Keratinocyte (primary cell): ENCODE results near the gene ACAA1. TPM values are rescaled to one million over a fixed set of nuclear protein-coding genes. Genes with fewer than 3 reads are reported as not detected.

ENCODE experiments used
- DNase-seq: peaks from one replicate; pipeline ENCODE4 v3.0.0-alpha.2; 2011; ENCODE audit warnings: low read depth, missing footprints, low spot score
- FAIRE-seq: peaks from 2 replicates; lab custom pipeline; 2011; peaks lifted over from hg19 to GRCh38; lab: Jason Lieb, UNC
- H2AFZ ChIP-seq: 2 replicates; pipeline ENCODE4 v1.6.0; 2012; ENCODE audit warnings: low read length, control low read depth, inconsistent platforms; ENCODE audit not compliant: control insufficient read depth
- H3K27ac ChIP-seq: 2 replicates; pipeline ENCODE4 v1.5.1; 2011; ENCODE audit warnings: low read length; ENCODE audit not compliant: control insufficient read depth, insufficient read depth
- H3K27me3 ChIP-seq: 3 replicates; pipeline ENCODE4 v1.6.0; 2011; ENCODE audit warnings: low read length; ENCODE audit not compliant: control insufficient read depth, insufficient read depth; ENCODE audit errors: extremely low read depth
- H3K36me3 ChIP-seq, 2 experiments: 2 replicates in 1 of 2; 3 replicates in 1 of 2; pipeline ENCODE4 v1.5.1; 2011; ENCODE audit warnings: low read length in 2 of 2, mild to moderate bottlenecking in 1 of 2; ENCODE audit not compliant: control insufficient read depth in 2 of 2, insufficient read depth in 2 of 2; ENCODE audit errors: extremely low read depth in 1 of 2
- H3K4me1 ChIP-seq: 3 replicates; pipeline ENCODE4 v1.5.1; 2011; ENCODE audit warnings: low read length; ENCODE audit not compliant: control insufficient read depth, insufficient read depth; ENCODE audit errors: extremely low read depth
- H3K4me2 ChIP-seq: 3 replicates; pipeline ENCODE4 v1.6.0; 2011; ENCODE audit warnings: low read depth, low read length; ENCODE audit not compliant: control insufficient read depth, insufficient read depth; ENCODE audit errors: extremely low read depth
- H3K4me3 ChIP-seq, 3 experiments: fragments of 200-600 bp in 1 of 3; sonication (generic) in 1 of 3; 2 replicates in 2 of 3; 3 replicates in 1 of 3; pipeline ENCODE4 v1.5.1; 2011 to 2016; ENCODE audit warnings: low read length in 3 of 3, mild to moderate bottlenecking in 3 of 3, control low read depth in 2 of 3, inconsistent platforms in 1 of 3, low read depth in 1 of 3, mixed read lengths in 1 of 3, mixed run types in 1 of 3, moderate library complexity in 1 of 3; ENCODE audit not compliant: control insufficient read depth in 2 of 3, insufficient read depth in 2 of 3; ENCODE audit errors: extremely low read depth in 1 of 3
- H3K79me2 ChIP-seq: 2 replicates; pipeline ENCODE4 v1.6.0; 2012; ENCODE audit warnings: low read length; ENCODE audit not compliant: control insufficient read depth, insufficient read depth
- H3K9ac ChIP-seq: 3 replicates; pipeline ENCODE4 v1.6.0; 2011; ENCODE audit warnings: low read length; ENCODE audit not compliant: control insufficient read depth, insufficient read depth; ENCODE audit errors: extremely low read depth
- H3K9me1 ChIP-seq: 3 replicates; pipeline ENCODE4 v1.6.0; 2011; ENCODE audit warnings: low read length; ENCODE audit not compliant: control insufficient read depth, insufficient read depth; ENCODE audit errors: extremely low read depth
- H3K9me3 ChIP-seq: 2 replicates; pipeline ENCODE4 v1.5.1; 2012; ENCODE audit warnings: low read depth, low read length; ENCODE audit not compliant: control insufficient read depth
- H4K20me1 ChIP-seq: 3 replicates; pipeline ENCODE4 v1.6.0; 2011; ENCODE audit warnings: low read length; ENCODE audit not compliant: control insufficient read depth, insufficient read depth; ENCODE audit errors: extremely low read depth
- EZH2 ChIP-seq: IDR thresholded peaks from one replicate; pipeline ENCODE4 v1.6.1; 2012; ENCODE audit warnings: inconsistent platforms, mild to moderate bottlenecking, low read length, moderate library complexity
- dilution Hi-C: fragments of 300-500 bp; cut with MboI; formaldehyde crosslinking; loops from one replicate; pipeline ENCODE4 v1.7.0; 2020; ENCODE audit warnings: low sequenced_read_pairs; ENCODE audit not compliant: extremely low pct_ligation_motif_present
- polyA plus RNA-seq, 5 experiments: library from polyadenylated mRNA; depleted of rRNA in 3 of 5; stranded (reverse) in 3 of 5; stranded (forward) in 1 of 5; unstranded in 1 of 5; fragments of >200 nt; gene quantifications; 1 replicate in 1 of 5; 2 replicates in 3 of 5; 3 replicates in 1 of 5; pipeline versions ENCODE4 v1.2.1 to v1.2.3, GENCODE V29; 2011 to 2012; ENCODE audit warnings: missing spikeins in 2 of 5, low read depth in 1 of 5, low replicate concordance in 1 of 5
- TF ChIP-seq, protein P1 (sequence below), 3 experiments: IDR thresholded peaks in 1 of 3; conservative IDR thresholded peaks in 1 of 3; optimal IDR thresholded peaks in 1 of 3; 2 replicates in 2 of 3; 3 replicates in 1 of 3; pipeline versions ENCODE3 to v1.5.1; 2011; ENCODE audit warnings: low read length in 3 of 3, mild to moderate bottlenecking in 3 of 3, moderate library complexity in 2 of 3, control low read depth in 1 of 3, inconsistent platforms in 1 of 3; ENCODE audit not compliant: insufficient read depth in 2 of 3; ENCODE audit errors: extremely low read depth in 1 of 3

Gene ACAA1
- polyA plus RNA-seq, 1 donor (not counting 4 experiments of a cell fraction or from before 2014, with no cell fraction given) = 85.3 TPM

GRCh38 chr3:38155825-38156224 lies 18.9 kb upstream of the ACAA1 start:
- Histone ChIP-seq H4K20me1 (no peaks in the 10 kb centered on the region), H2AFZ (no peak overlapping the region), H3K79me2 (no peaks in the 10 kb centered on the region), H3K9ac (no peak overlapping the region), H3K36me3 (no peaks in the 10 kb centered on the region), H3K4me2 (no peak overlapping the region), H3K4me3 (no peak overlapping the region), H3K27me3 (no peaks in the 10 kb centered on the region), H3K9me3 (no peaks in the 10 kb centered on the region), H3K9me1 (no peaks in the 10 kb centered on the region), H3K27ac (no peak overlapping the region), H3K4me1 (peaks cover 64% of the 10 kb centered on the region)
- no peak for FAIRE-seq
- DNase-seq = no peak
- dilution Hi-C loops = no loop called here
- TF ChIP-seq, protein P1, sequence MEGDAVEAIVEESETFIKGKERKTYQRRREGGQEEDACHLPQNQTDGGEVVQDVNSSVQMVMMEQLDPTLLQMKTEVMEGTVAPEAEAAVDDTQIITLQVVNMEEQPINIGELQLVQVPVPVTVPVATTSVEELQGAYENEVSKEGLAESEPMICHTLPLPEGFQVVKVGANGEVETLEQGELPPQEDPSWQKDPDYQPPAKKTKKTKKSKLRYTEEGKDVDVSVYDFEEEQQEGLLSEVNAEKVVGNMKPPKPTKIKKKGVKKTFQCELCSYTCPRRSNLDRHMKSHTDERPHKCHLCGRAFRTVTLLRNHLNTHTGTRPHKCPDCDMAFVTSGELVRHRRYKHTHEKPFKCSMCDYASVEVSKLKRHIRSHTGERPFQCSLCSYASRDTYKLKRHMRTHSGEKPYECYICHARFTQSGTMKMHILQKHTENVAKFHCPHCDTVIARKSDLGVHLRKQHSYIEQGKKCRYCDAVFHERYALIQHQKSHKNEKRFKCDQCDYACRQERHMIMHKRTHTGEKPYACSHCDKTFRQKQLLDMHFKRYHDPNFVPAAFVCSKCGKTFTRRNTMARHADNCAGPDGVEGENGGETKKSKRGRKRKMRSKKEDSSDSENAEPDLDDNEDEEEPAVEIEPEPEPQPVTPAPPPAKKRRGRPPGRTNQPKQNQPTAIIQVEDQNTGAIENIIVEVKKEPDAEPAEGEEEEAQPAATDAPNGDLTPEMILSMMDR (optimal IDR thresholded peaks at IDR 0.05 in 1 of 3, IDR thresholded peaks at IDR 0.05 in 1 of 3, conservative IDR thresholded peaks at IDR 0.05 in 1 of 3; ENCODE audit: extremely low read depth in 1 of 3, insufficient read depth in 2 of 3, low read length in 3 of 3) = no peak
- TF ChIP-seq EZH2 = no peak

DNA sequence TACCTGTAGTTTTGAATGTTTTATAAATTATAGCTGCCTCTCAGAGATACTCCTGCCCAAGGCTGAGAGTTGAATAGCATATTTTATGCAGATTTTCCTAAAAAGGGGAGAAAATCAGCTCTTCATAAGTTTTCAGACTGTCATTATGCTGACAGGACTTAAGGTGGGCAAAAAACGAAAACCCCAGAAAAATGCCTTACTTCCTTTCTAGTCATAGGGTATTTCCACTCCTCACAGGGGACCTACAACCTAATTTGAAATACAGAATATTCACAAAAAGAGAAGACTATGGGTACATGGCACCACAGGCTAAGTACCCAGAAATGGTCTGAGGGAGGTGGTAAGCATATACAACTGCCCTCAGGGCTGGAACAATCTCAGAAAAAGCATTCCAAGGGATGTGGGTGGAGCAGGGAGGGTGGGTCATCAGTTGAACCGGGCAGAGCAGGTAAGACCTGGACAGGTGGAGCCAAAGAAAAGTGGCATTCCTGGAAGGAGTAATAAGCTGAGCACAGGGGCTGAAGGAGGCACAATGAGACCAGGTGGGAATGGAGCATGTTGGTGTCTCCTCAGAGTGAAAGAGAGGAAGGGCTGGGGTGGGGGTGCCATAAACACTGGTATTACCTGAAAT lies 17.8 kb upstream of the ACAA1 start:
- Histone ChIP-seq H3K9ac (peak overlapping the region; percentile 52), H3K79me2 (no peaks in the 10 kb centered on the region), H3K4me1 (peaks cover 64% of the 10 kb centered on the region), H3K27ac (peak overlapping the region; percentile 89), H3K4me2 (peak overlapping the region; percentile 68), H3K36me3 (no peaks in the 10 kb centered on the region), H3K9me1 (no peaks in the 10 kb centered on the region), H3K9me3 (no peaks in the 10 kb centered on the region), H2AFZ (no peak overlapping the region), H3K27me3 (no peaks in the 10 kb centered on the region), H3K4me3 (peak overlapping the region in 1 of 3 experiments; percentile 9), H4K20me1 (no peaks in the 10 kb centered on the region)
- no peak for TF ChIP-seq EZH2
- TF ChIP-seq, protein P1 (optimal IDR thresholded peaks at IDR 0.05 in 1 of 3, IDR thresholded peaks at IDR 0.05 in 1 of 3, conservative IDR thresholded peaks at IDR 0.05 in 1 of 3; ENCODE audit: extremely low read depth in 1 of 3, insufficient read depth in 2 of 3, low read length in 3 of 3) = no peak
- FAIRE-seq (peak; percentile 79), DNase-seq (peak; percentile 89)
- dilution Hi-C loops = no loop called here
